HEK293 (cell line): ENCODE results near the gene IBA57.

Experiments
- HIC1 ChIP-seq: fragments of 450-650 bp; formaldehyde crosslinking; IDR thresholded peaks from 2 replicates; pipeline ENCODE4 v1.5.1; 2016; ENCODE audit warnings: missing biosample characterization, missing genetic modification characterization
- HOXD13 ChIP-seq: sonication (generic); formaldehyde crosslinking; IDR thresholded peaks from 2 replicates; pipeline ENCODE4 v1.8.0; 2022; ENCODE audit warnings: missing genetic modification reagents, borderline replicate concordance
- KLF8 ChIP-seq: fragments of 450-650 bp; formaldehyde crosslinking; IDR thresholded peaks from 2 replicates; pipeline ENCODE4 v1.5.1; 2016; ENCODE audit warnings: missing biosample characterization, missing genetic modification characterization
- OSR2 ChIP-seq: fragments of 450-650 bp; formaldehyde crosslinking; IDR thresholded peaks from 2 replicates; pipeline ENCODE4 v1.5.1; 2016; ENCODE audit warnings: missing biosample characterization, missing genetic modification characterization
- PRDM10 ChIP-seq: fragments of 450-650 bp; formaldehyde crosslinking; IDR thresholded peaks from 2 replicates; pipeline ENCODE4 v1.5.1; 2016; ENCODE audit warnings: missing biosample characterization, missing genetic modification characterization
- SALL2 ChIP-seq: fragments of 450-650 bp; formaldehyde crosslinking; IDR thresholded peaks from 2 replicates; pipeline ENCODE4 v1.5.0; 2017; ENCODE audit warnings: missing biosample characterization, mild to moderate bottlenecking, missing genetic modification characterization, borderline replicate concordance
- ZBTB44 ChIP-seq: fragments of 450-650 bp; IDR thresholded peaks from 2 replicates; pipeline ENCODE4 v1.5.1; 2018; ENCODE audit warnings: missing biosample characterization, mild to moderate bottlenecking, missing genetic modification characterization
- ZBTB49 ChIP-seq: fragments of 450-650 bp; formaldehyde crosslinking; IDR thresholded peaks from 2 replicates; pipeline ENCODE4 v1.5.1; 2016; ENCODE audit warnings: missing biosample characterization, missing genetic modification characterization, low read depth
- ZFP41 ChIP-seq: fragments of 450-650 bp; formaldehyde crosslinking; IDR thresholded peaks from 2 replicates; pipeline ENCODE4 v1.5.1; 2016; ENCODE audit warnings: missing biosample characterization, missing genetic modification characterization, borderline replicate concordance
- ZNF174 ChIP-seq: fragments of 450-650 bp; formaldehyde crosslinking; IDR thresholded peaks from 2 replicates; pipeline ENCODE4 v1.5.0; 2017; ENCODE audit warnings: missing biosample characterization, mild to moderate bottlenecking, missing genetic modification characterization
- ZNF248 ChIP-seq: fragments of 450-650 bp; formaldehyde crosslinking; IDR thresholded peaks from 2 replicates; pipeline ENCODE4 v1.5.1; 2017; ENCODE audit warnings: missing biosample characterization, missing genetic modification characterization
- ZNF26 ChIP-seq: fragments of 450-650 bp; formaldehyde crosslinking; IDR thresholded peaks from 2 replicates; pipeline ENCODE4 v1.5.1; 2016; ENCODE audit warnings: missing biosample characterization, missing genetic modification characterization
- ZNF37A ChIP-seq: fragments of 450-650 bp; IDR thresholded peaks from 2 replicates; pipeline ENCODE4 v1.5.1; 2018; ENCODE audit warnings: missing biosample characterization, missing genetic modification characterization
- ZNF416 ChIP-seq: fragments of 450-650 bp; formaldehyde crosslinking; IDR thresholded peaks from 2 replicates; pipeline ENCODE4 v1.5.1; 2016; ENCODE audit warnings: missing biosample characterization, missing genetic modification characterization
- ZNF48 ChIP-seq: fragments of 450-650 bp; formaldehyde crosslinking; IDR thresholded peaks from 2 replicates; pipeline ENCODE4 v1.5.1; 2016; ENCODE audit warnings: missing biosample characterization, missing genetic modification characterization
- ZNF530 ChIP-seq: fragments of 450-650 bp; formaldehyde crosslinking; IDR thresholded peaks from 2 replicates; pipeline ENCODE4 v1.5.1; 2016; ENCODE audit warnings: low read depth, missing biosample characterization, missing genetic modification characterization
- ZNF623 ChIP-seq: fragments of 450-650 bp; formaldehyde crosslinking; IDR thresholded peaks from 2 replicates; pipeline ENCODE4 v1.5.1; 2016; ENCODE audit warnings: missing biosample characterization, missing genetic modification characterization
- ZNF639 ChIP-seq: fragments of 450-650 bp; formaldehyde crosslinking; IDR thresholded peaks from 2 replicates; pipeline ENCODE4 v1.5.1; 2016; ENCODE audit warnings: missing biosample characterization, missing genetic modification characterization
- ZNF677 ChIP-seq: fragments of 450-650 bp; IDR thresholded peaks from 2 replicates; pipeline ENCODE4 v1.5.0; 2018; ENCODE audit warnings: missing biosample characterization, mild to moderate bottlenecking, missing genetic modification characterization, moderate library complexity
- ZNF768 ChIP-seq: fragments of 450-650 bp; formaldehyde crosslinking; IDR thresholded peaks from 2 replicates; pipeline ENCODE4 v1.5.1; 2018; ENCODE audit warnings: missing biosample characterization, mild to moderate bottlenecking, missing genetic modification characterization
- ZNF843 ChIP-seq: fragments of 450-650 bp; formaldehyde crosslinking; IDR thresholded peaks from 2 replicates; pipeline ENCODE4 v1.5.1; 2016; ENCODE audit warnings: missing biosample characterization, missing genetic modification characterization
- ZXDB ChIP-seq: fragments of 450-650 bp; formaldehyde crosslinking; IDR thresholded peaks from 2 replicates; pipeline ENCODE4 v1.5.1; 2016; ENCODE audit warnings: missing biosample characterization, missing genetic modification characterization

The IBA57 gene

GRCh38 chr1:228118040-228118439, 47.6 kb upstream of the IBA57 start (continued):
- TF ChIP-seq ZBTB49 (tag by site-specific recombination) (no peak), SALL2 (tag by site-specific recombination) (no peak), ZNF677 (tag by site-specific recombination) (peak; percentile 59; the same call in 1 of the 2 replicates), HIC1 (no peak), ZNF48 (tag by site-specific recombination) (no peak), PRDM10 (no peak), ZNF26 (tag by site-specific recombination) (no peak), ZNF843 (no peak), ZBTB44 (tag by site-specific recombination) (no peak), OSR2 (no peak), ZNF768 (no peak), KLF8 (tag by site-specific recombination) (peak; percentile 23; the same call in 1 of the 2 replicates), ZNF37A (tag by site-specific recombination) (peak; percentile 65), ZNF530 (no peak), ZXDB (tag by site-specific recombination) (peak; percentile 48; the same call in 1 of the 2 replicates), ZNF623 (tag by site-specific recombination) (no peak), ZFP41 (tag by site-specific recombination) (no peak), ZNF416 (tag by site-specific recombination) (no peak), HOXD13 (CRISPR knock-in tag) (no peak), ZNF174 (tag by site-specific recombination) (no peak), ZNF248 (no peak), ZNF639 (tag by site-specific recombination) (no peak)
